Measurements from ENCODE around the gene SMYD5. TPM values are rescaled to one million over a fixed set of nuclear protein-coding genes. Genes with fewer than 3 reads are reported as not detected.
"Not testable (repeated sequence)": the region's sequence is repeated elsewhere in the genome, so short reads cannot be mapped to it uniquely, and the experiment has no call there.

The SMYD5 gene
- total and polyA plus RNA-seq, 2 experiments from 2014 or later, result 15.0 to 20.1 TPM

- Histone ChIP-seq H3K9me2 (ENCODE audit: insufficient read depth) (no peaks in the 10 kb centered on the region), H3K9ac (no peak overlapping the region), H3K36me3 (ENCODE audit: low read depth) (no peaks in the 10 kb centered on the region), H2AFZ (no peak overlapping the region), H3K4me2 (ENCODE audit: unreplicated experiment) (no peak overlapping the region), H3K27ac (no peak overlapping the region), H3K9me3 (ENCODE audit: low read depth) (no peaks in the 10 kb centered on the region), H3K4me3 (no peak overlapping the region), H3K4me1 (ENCODE audit: insufficient read depth) (no peaks in the 10 kb centered on the region), H3K27me3 (replicated peaks; ENCODE audit: insufficient read depth) (peaks cover 13% of the 10 kb centered on the region; the same call in 1 of the 2 replicates), H3K79me2 (ENCODE audit: insufficient read depth) (no peaks in the 10 kb centered on the region), H4K20me1 (ENCODE audit: insufficient read depth) (no peaks in the 10 kb centered on the region), H3F3A (ENCODE audit: insufficient read depth) (no peaks in the 10 kb centered on the region)
- TF ChIP-seq EZH2 (IDR thresholded peaks at IDR 0.05; ENCODE audit: insufficient read depth, poor library complexity, severe bottlenecking), result no peak
- TF ChIP-seq EZH2phosphoT487 (IDR thresholded peaks at IDR 0.05; ENCODE audit: insufficient read depth, low read depth), result no peak
- in situ Hi-C loops (cut with MboI), result loop anchor here (10.0 kb wide), 1 partner anchor 291 kb away; no protein-coding TSS in a partner anchor
- no peak for DNase-seq
- 32 to 38% methylated on average over 2 of the region's 2 CpGs for WGBS, 2 experiments (ENCODE audit: low coverage in 1 of 2, low lambda C conversion rate in 2 of 2, missing lambda C conversion rate in 2 of 2)
Observed at GRCh38 chr2:73185965-73186364, 28.1 kb upstream of the SMYD5 start.

- H2AFZ ChIP-seq, result no peak overlapping the region
- no peak for TF ChIP-seq EZH2 (IDR thresholded peaks at IDR 0.05; ENCODE audit: insufficient read depth, poor library complexity, severe bottlenecking)
- TF ChIP-seq EZH2phosphoT487 (IDR thresholded peaks at IDR 0.05; ENCODE audit: insufficient read depth, low read depth), result no peak
- H3K27ac ChIP-seq, result no peak overlapping the region
- DNase-seq, result no peak
- no peak overlapping the region for H3K4me2 ChIP-seq (ENCODE audit: unreplicated experiment)
- no peaks in the 10 kb centered on the region for H4K20me1 ChIP-seq (ENCODE audit: insufficient read depth)
- no peaks in the 10 kb centered on the region for H3K9me3 ChIP-seq (ENCODE audit: low read depth)
- no peaks in the 10 kb centered on the region for H3K9me2 ChIP-seq (ENCODE audit: insufficient read depth)
- no peak overlapping the region for H3K4me3 ChIP-seq
- no peaks in the 10 kb centered on the region for H3K4me1 ChIP-seq (ENCODE audit: insufficient read depth)
- no peaks in the 10 kb centered on the region for H3K79me2 ChIP-seq (ENCODE audit: insufficient read depth)
- in situ Hi-C loops (cut with MboI), result loop anchor here (10.0 kb wide), 1 partner anchor 293 kb away; no protein-coding TSS in a partner anchor
- H3F3A ChIP-seq (ENCODE audit: insufficient read depth), result no peaks in the 10 kb centered on the region
- no peaks in the 10 kb centered on the region for H3K36me3 ChIP-seq (ENCODE audit: low read depth)
- WGBS, 2 experiments (ENCODE audit: low coverage in 1 of 2, low lambda C conversion rate in 2 of 2, missing lambda C conversion rate in 2 of 2), result 15 to 17% methylated on average over 2 of the region's 2 CpGs
- H3K9ac ChIP-seq, result no peak overlapping the region
- peaks cover 13% of the 10 kb centered on the region for H3K27me3 ChIP-seq (replicated peaks; ENCODE audit: insufficient read depth)
Observed at GRCh38 chr2:73187549-73187948, 26.5 kb upstream of the SMYD5 start.

DNA sequence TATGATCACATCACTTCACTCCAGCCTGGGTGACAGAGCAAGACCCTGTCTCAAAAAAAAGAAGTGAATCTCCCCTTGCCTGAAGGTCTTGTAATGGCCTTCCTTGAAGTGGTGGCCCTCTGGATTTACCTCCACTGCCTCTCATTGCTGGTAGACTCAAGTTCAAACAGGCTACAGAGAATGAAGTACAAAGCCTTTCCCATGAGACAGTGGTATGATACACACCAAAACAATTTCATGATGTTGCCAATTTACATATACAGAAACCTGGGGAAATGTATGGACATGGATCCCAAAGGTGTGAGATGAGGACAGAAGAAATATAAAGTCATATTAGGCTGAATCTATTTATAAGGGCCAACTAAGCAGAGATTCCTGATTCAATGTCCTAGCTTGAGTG, 16.5 kb upstream of the SMYD5 start:
- TF ChIP-seq EZH2 (IDR thresholded peaks at IDR 0.05; ENCODE audit: insufficient read depth, poor library complexity, severe bottlenecking) (no peak), EZH2phosphoT487 (IDR thresholded peaks at IDR 0.05; ENCODE audit: insufficient read depth, low read depth) (no peak)
- no peak overlapping the region for H2AFZ ChIP-seq
- H3F3A ChIP-seq (ENCODE audit: insufficient read depth), result no peaks in the 10 kb centered on the region
- no peaks in the 10 kb centered on the region for H3K9me2 ChIP-seq (ENCODE audit: insufficient read depth)
- in situ Hi-C loops (cut with MboI), result no loop called here
- peaks cover 58% of the 10 kb centered on the region for H3K27me3 ChIP-seq (replicated peaks; ENCODE audit: insufficient read depth)
- H3K4me3 ChIP-seq, result no peak overlapping the region
- no peaks in the 10 kb centered on the region for H3K9me3 ChIP-seq (ENCODE audit: low read depth)
- H3K4me2 ChIP-seq (ENCODE audit: unreplicated experiment), result no peak overlapping the region
- H3K27ac ChIP-seq, result no peak overlapping the region
- H3K4me1 ChIP-seq (ENCODE audit: insufficient read depth), result no peaks in the 10 kb centered on the region
- DNase-seq, result no peak
- H3K9ac ChIP-seq, result no peak overlapping the region
- H3K79me2 ChIP-seq (ENCODE audit: insufficient read depth), result no peaks in the 10 kb centered on the region
- no peaks in the 10 kb centered on the region for H3K36me3 ChIP-seq (ENCODE audit: low read depth)
- no peaks in the 10 kb centered on the region for H4K20me1 ChIP-seq (ENCODE audit: insufficient read depth)

DNA sequence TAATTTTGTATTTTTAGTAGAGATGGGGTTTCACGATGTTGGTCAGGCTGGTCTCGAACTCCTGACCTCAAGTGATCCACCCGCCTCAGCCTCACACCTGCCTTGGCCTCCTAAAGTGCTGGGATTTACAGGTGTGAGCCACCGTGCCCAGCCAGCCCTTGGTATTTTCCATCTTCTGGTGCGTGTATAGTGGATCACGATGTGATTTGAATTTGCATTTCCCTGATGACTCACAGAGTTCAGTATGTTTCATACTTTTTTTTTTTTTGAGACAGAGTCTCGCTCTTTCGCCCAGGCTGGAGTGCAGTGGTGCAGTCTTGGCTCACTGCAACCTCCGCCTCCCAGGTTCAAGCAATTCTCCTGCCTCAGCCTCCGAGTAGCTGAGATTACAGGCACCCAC, 13.8 kb upstream of the SMYD5 start:
- H3K4me3 ChIP-seq; H3K4me2 ChIP-seq (ENCODE audit: unreplicated experiment); H3K79me2 ChIP-seq (ENCODE audit: insufficient read depth); H3K36me3 ChIP-seq (ENCODE audit: low read depth); H3K27ac ChIP-seq; H3K4me1 ChIP-seq (ENCODE audit: insufficient read depth); in situ Hi-C loops (cut with MboI); H4K20me1 ChIP-seq (ENCODE audit: insufficient read depth); H3K9ac ChIP-seq; H3F3A ChIP-seq (ENCODE audit: insufficient read depth); H2AFZ ChIP-seq; H3K9me2 ChIP-seq (ENCODE audit: insufficient read depth); H3K9me3 ChIP-seq (ENCODE audit: low read depth): not testable (repeated sequence)
- DNase-seq, result peak; percentile 24
- whole genome bisulfite sequencing, 2 experiments (ENCODE audit: low coverage in 1 of 2, low lambda C conversion rate in 2 of 2, missing lambda C conversion rate in 2 of 2), result 62 to 68% methylated on average over 10 of the region's 10 CpGs
- H3K27me3 ChIP-seq (replicated peaks; ENCODE audit: insufficient read depth), result peaks cover 76% of the 10 kb centered on the region
